GM23338 (cell line): ENCODE data around the gene CRYAA. TPM values are rescaled to one million over a fixed set of nuclear protein-coding genes. Genes with fewer than 3 reads are reported as not detected.

Source experiments
- ATAC-seq: fragments of 200-7000 bp; cut with Tn5 transposase; 3 replicates; pipeline ENCODE4 v1.9.1; 2020
- DNase-seq: peaks from one replicate; pipeline ENCODE4 v3.0.0-alpha.2; 2015; ENCODE audit warnings: low spot score
- H2AFZ ChIP-seq: fragments of 200-600 bp; sonication (generic); 2 replicates; pipeline ENCODE4 v1.8.0; 2016; ENCODE audit warnings: antibody characterized with exemption, mild to moderate bottlenecking, moderate library complexity
- H3F3A ChIP-seq: fragments of 200-600 bp; sonication (generic); replicated peaks from 2 replicates; pipeline ENCODE4 v1.8.0; 2017; ENCODE audit warnings: antibody characterized with exemption, mixed run types, low read depth
- H3K27ac ChIP-seq: fragments of 200-600 bp; sonication (generic); 2 replicates; pipeline ENCODE4 v1.6.1; 2016; ENCODE audit warnings: low read depth
- H3K27me3 ChIP-seq: fragments of 200-600 bp; sonication (generic); 2 replicates; pipeline ENCODE4 v1.8.0; 2016; ENCODE audit warnings: mild to moderate bottlenecking, mixed run types, moderate library complexity; ENCODE audit not compliant: insufficient read depth
- H3K36me3 ChIP-seq: fragments of 200-600 bp; sonication (generic); 2 replicates; pipeline ENCODE4 v1.8.0; 2016; ENCODE audit warnings: mild to moderate bottlenecking; ENCODE audit not compliant: insufficient read depth
- H3K4me1 ChIP-seq: fragments of 200-600 bp; sonication (generic); 2 replicates; pipeline ENCODE4 v1.8.0; 2016; ENCODE audit warnings: mild to moderate bottlenecking, moderate library complexity; ENCODE audit not compliant: insufficient read depth
- H3K4me2 ChIP-seq: fragments of 200-600 bp; sonication (generic); 2 replicates; pipeline ENCODE4 v1.7.1; 2017; ENCODE audit warnings: mixed run types
- H3K4me3 ChIP-seq: fragments of 200-600 bp; sonication (generic); 2 replicates; pipeline ENCODE4 v1.6.1; 2016; ENCODE audit warnings: mixed run types
- H3K79me2 ChIP-seq: fragments of 200-600 bp; sonication (generic); replicated peaks from 2 replicates; pipeline ENCODE4 v1.8.0; 2017; ENCODE audit warnings: mild to moderate bottlenecking; ENCODE audit not compliant: insufficient read depth
- H3K9me2 ChIP-seq: fragments of 200-600 bp; sonication (generic); 2 replicates; pipeline ENCODE4 v1.8.0; 2017; ENCODE audit not compliant: insufficient read depth
- H4K20me1 ChIP-seq: fragments of 200-600 bp; sonication (generic); replicated peaks from 2 replicates; pipeline ENCODE4 v1.8.0; 2017; ENCODE audit warnings: mild to moderate bottlenecking; ENCODE audit not compliant: insufficient read depth
- H3K27ac Mint-ChIP-seq: 2 replicates; pipeline ENCODE4 v1.8.0; 2020; ENCODE audit warnings: inconsistent platforms, mild to moderate bottlenecking, moderate library complexity, mixed read lengths
- H3K27me3 Mint-ChIP-seq: 3 replicates; pipeline ENCODE4 v1.8.0; 2022; ENCODE audit warnings: low read depth, mild to moderate bottlenecking, moderate library complexity, mixed read lengths, inconsistent platforms; ENCODE audit not compliant: insufficient read depth, poor library complexity
- H3K36me3 Mint-ChIP-seq: 3 replicates; pipeline ENCODE4 v1.8.0; 2021; ENCODE audit warnings: low read depth, mild to moderate bottlenecking, inconsistent platforms, moderate library complexity, mixed read lengths
- H3K4me1 Mint-ChIP-seq: 3 replicates; pipeline ENCODE4 v1.8.0; 2020; ENCODE audit warnings: mild to moderate bottlenecking, inconsistent platforms, mixed read lengths
- H3K4me3 Mint-ChIP-seq: 3 replicates; pipeline ENCODE4 v1.8.0; 2021; ENCODE audit warnings: moderate library complexity, mild to moderate bottlenecking, inconsistent platforms, mixed read lengths
- H3K9me3 Mint-ChIP-seq: 3 replicates; pipeline ENCODE4 v1.8.0; 2020; ENCODE audit warnings: moderate library complexity, mild to moderate bottlenecking, inconsistent platforms, mixed read lengths
- CREB1 ChIP-seq: fragments of 250-450 bp; sonication (Bioruptor Pico); IDR thresholded peaks from 2 replicates; pipeline ENCODE4 v1.5.0; 2020; ENCODE audit warnings: low read depth, mild to moderate bottlenecking, moderate library complexity
- ETS1 ChIP-seq: IDR thresholded peaks from 2 replicates; pipeline ENCODE4 v1.6.1; 2016; ENCODE audit warnings: antibody characterized with exemption
- EZH2 ChIP-seq: fragments of 200-600 bp; sonication (generic); IDR thresholded peaks from one replicate; pipeline ENCODE4 v1.8.0; 2017; ENCODE audit warnings: antibody characterized with exemption, mild to moderate bottlenecking, low read depth; ENCODE audit not compliant: unreplicated experiment
- EZH2phosphoT487 ChIP-seq: fragments of 200-600 bp; sonication (generic); IDR thresholded peaks from one replicate; pipeline ENCODE4 v1.8.1; 2018; ENCODE audit warnings: antibody characterized with exemption; ENCODE audit not compliant: unreplicated experiment
- JUNB ChIP-seq: IDR thresholded peaks from one replicate; pipeline ENCODE4 v1.6.1; 2016; ENCODE audit warnings: antibody characterized with exemption; ENCODE audit not compliant: unreplicated experiment
- NANOG ChIP-seq: IDR thresholded peaks from 2 replicates; pipeline ENCODE4 v1.6.1; 2016; ENCODE audit warnings: antibody characterized with exemption, borderline replicate concordance
- POLR2AphosphoS5 ChIP-seq: IDR thresholded peaks from 2 replicates; pipeline ENCODE4 v1.6.1; 2016; ENCODE audit warnings: antibody characterized with exemption, low read depth
- REST ChIP-seq: IDR thresholded peaks from one replicate; pipeline ENCODE4 v1.6.1; 2018; ENCODE audit warnings: antibody characterized with exemption; ENCODE audit not compliant: unreplicated experiment
- STAT1 ChIP-seq: IDR thresholded peaks from one replicate; pipeline ENCODE4 v1.6.1; 2016; ENCODE audit warnings: antibody characterized with exemption; ENCODE audit not compliant: unreplicated experiment
- ZNF462 ChIP-seq: fragments of 250-450 bp; sonication (Bioruptor Pico); IDR thresholded peaks from 2 replicates; pipeline ENCODE4 v1.5.0; 2020; ENCODE audit warnings: mild to moderate bottlenecking, moderate library complexity
- polyA plus RNA-seq: library from polyadenylated mRNA; unstranded; fragments of >200 nt; fragmentation: Nextera tagmentation; extraction: Ambion mirVana; gene quantifications from 2 replicates; pipeline ENCODE4 v1.2.1, GENCODE V29; 2016
- total RNA-seq: library from RNA; depleted of rRNA; stranded (reverse); fragments of >200 nt; shearing (Covaris generic); gene quantifications from 2 replicates; pipeline ENCODE4 v1.2.3, GENCODE V29; 2014

The CRYAA gene
- total and polyA plus RNA-seq, 2 experiments from 2014 or later: not detected

GRCh38 chr21:43187715-43188114 is 18.9 kb downstream of the CRYAA start:
- H3K9me3 Mint-ChIP-seq: peaks cover 6% of the 10 kb centered on the region
- no peaks in the 10 kb centered on the region for H3F3A ChIP-seq
- no peaks in the 10 kb centered on the region for H3K27me3 ChIP-seq
- DNase-seq: no peak
- no peak overlapping the region for H3K4me3 Mint-ChIP-seq
- no peaks in the 10 kb centered on the region for H3K36me3 ChIP-seq
- no peak overlapping the region for H3K27ac ChIP-seq
- H3K36me3 Mint-ChIP-seq: no peaks in the 10 kb centered on the region; the same call in 2 of the 3 replicates
- H3K27me3 Mint-ChIP-seq: peaks cover 9% of the 10 kb centered on the region
- H3K4me1 ChIP-seq: no peaks in the 10 kb centered on the region
- no peak overlapping the region for H3K27ac Mint-ChIP-seq
- H3K9me2 ChIP-seq: no peaks in the 10 kb centered on the region
- H3K4me2 ChIP-seq: no peak overlapping the region
- H3K79me2 ChIP-seq: no peaks in the 10 kb centered on the region
- TF ChIP-seq EZH2phosphoT487: no peak
- TF ChIP-seq ETS1: no peak
- TF ChIP-seq STAT1: no peak
- TF ChIP-seq REST: no peak
- no peak for TF ChIP-seq EZH2
- H3K4me1 Mint-ChIP-seq: no peaks in the 10 kb centered on the region; the same call in 2 of the 3 replicates
- no peaks in the 10 kb centered on the region for H4K20me1 ChIP-seq
- no peak overlapping the region for H2AFZ ChIP-seq
- ATAC-seq: no peak
- no peak overlapping the region for H3K4me3 ChIP-seq

- no peak overlapping the region for H3K4me3 Mint-ChIP-seq
- no peak overlapping the region for H3K27ac Mint-ChIP-seq
- H3K4me2 ChIP-seq: no peak overlapping the region
- H4K20me1 ChIP-seq: no peaks in the 10 kb centered on the region
- H3K9me2 ChIP-seq: no peaks in the 10 kb centered on the region
- H2AFZ ChIP-seq: no peak overlapping the region
- DNase-seq: no peak
- H3K27me3 Mint-ChIP-seq: peaks cover 10% of the 10 kb centered on the region
- no peak for ATAC-seq
- no peaks in the 10 kb centered on the region for H3K27me3 ChIP-seq
- no peaks in the 10 kb centered on the region for H3K4me1 ChIP-seq
- no peak overlapping the region for H3K4me3 ChIP-seq
- H3K4me1 Mint-ChIP-seq: no peaks in the 10 kb centered on the region; the same call in 2 of the 3 replicates
- H3K27ac ChIP-seq: no peak overlapping the region
- no peaks in the 10 kb centered on the region for H3K79me2 ChIP-seq
- no peaks in the 10 kb centered on the region for H3F3A ChIP-seq
- peaks cover 7% of the 10 kb centered on the region for H3K9me3 Mint-ChIP-seq
- no peaks in the 10 kb centered on the region; the same call in 2 of the 3 replicates for H3K36me3 Mint-ChIP-seq
- no peaks in the 10 kb centered on the region for H3K36me3 ChIP-seq
- TF ChIP-seq POLR2AphosphoS5 (no peak), NANOG (no peak), JUNB (no peak), ETS1 (no peak), EZH2 (no peak), ZNF462 (no peak), EZH2phosphoT487 (no peak), CREB1 (CRISPR knock-in tag) (no peak), STAT1 (no peak)
These were observed 19.4 kb downstream of the CRYAA start for GRCh38 chr21:43188181-43188580.
